Measurements from ENCODE around the gene JAKMIP2.

- TF ChIP-seq POLR2AphosphoS5 (IDR thresholded peaks at IDR 0.05; ENCODE audit: borderline replicate concordance, low read depth, low read length) (no peak), EZH2 (IDR thresholded peaks at IDR 0.05) (no peak)
These were observed 145.9 kb downstream of the JAKMIP2 start for GRCh38 chr5:147636729-147636984.

All from SK-N-MC (cell line).